Muscle layer of colon (tissue), 2 donors: ENCODE measurements around the gene IL20RA.

ENCODE experiments used
- H3K27ac ChIP-seq: one replicate; pipeline ENCODE4 v1.7.0; 2013; ENCODE audit warnings: low read depth, mild to moderate bottlenecking, low read length, moderate library complexity
- H3K27me3 ChIP-seq, 2 donors: one replicate each; pipeline ENCODE4 v1.7.0; 2013; ENCODE audit warnings: low read length in 2 of 2, mild to moderate bottlenecking in 2 of 2; ENCODE audit not compliant: insufficient read depth in 2 of 2, control insufficient read depth in 1 of 2
- H3K36me3 ChIP-seq: one replicate; pipeline ENCODE4 v1.7.0; 2013; ENCODE audit warnings: mild to moderate bottlenecking, low read length; ENCODE audit not compliant: insufficient read depth
- H3K4me1 ChIP-seq: one replicate; pipeline ENCODE4 v1.7.0; 2013; ENCODE audit warnings: mild to moderate bottlenecking, low read length; ENCODE audit not compliant: insufficient read depth
- H3K4me3 ChIP-seq, 2 donors: one replicate each; pipeline ENCODE4 v1.7.0; 2013; ENCODE audit warnings: low read length in 2 of 2, low read depth in 1 of 2, mild to moderate bottlenecking in 1 of 2, moderate library complexity in 1 of 2
- H3K9ac ChIP-seq: one replicate; pipeline ENCODE4 v1.7.0; 2013; ENCODE audit warnings: low read length
- H3K9me3 ChIP-seq: one replicate; pipeline ENCODE4 v1.7.0; 2013; ENCODE audit warnings: mild to moderate bottlenecking, low read length
- donor health status: abdominal sarcoma.
- donor health status: Adenocarcinoma of cecum.

IL20RA gene

GRCh38 chr6:137019476-137020272, 25.1 kb downstream of the IL20RA start:
- H3K9me3 ChIP-seq = no peaks in the 10 kb centered on the region
- no peak overlapping the region for H3K27ac ChIP-seq
- H3K4me3 ChIP-seq = no peak overlapping the region
- H3K27me3 ChIP-seq = no peaks in the 10 kb centered on the region
- no peak overlapping the region for H3K9ac ChIP-seq
- no peaks in the 10 kb centered on the region for H3K36me3 ChIP-seq
- peaks cover 9% of the 10 kb centered on the region for H3K4me1 ChIP-seq

- H3K4me1 ChIP-seq = peaks cover 9% of the 10 kb centered on the region
- no peak overlapping the region for H3K9ac ChIP-seq
- H3K36me3 ChIP-seq = no peaks in the 10 kb centered on the region
- H3K4me3 ChIP-seq = no peak overlapping the region
- H3K27me3 ChIP-seq = no peaks in the 10 kb centered on the region
- no peak overlapping the region for H3K27ac ChIP-seq
- H3K9me3 ChIP-seq = no peaks in the 10 kb centered on the region
These were observed 27.7 kb downstream of the IL20RA start for GRCh38 chr6:137017081-137017480.

GRCh38 chr6:137016356-137016755, 28.4 kb downstream of the IL20RA start:
- H3K27ac ChIP-seq = no peak overlapping the region

GRCh38 chr6:137015943-137016342, 28.8 kb downstream of the IL20RA start:
- no peaks in the 10 kb centered on the region for H3K9me3 ChIP-seq
- no peaks in the 10 kb centered on the region for H3K36me3 ChIP-seq
- H3K4me1 ChIP-seq = peaks cover 9% of the 10 kb centered on the region
- H3K4me3 ChIP-seq = no peak overlapping the region
- no peak overlapping the region for H3K9ac ChIP-seq
- no peak overlapping the region for H3K27ac ChIP-seq
- no peaks in the 10 kb centered on the region for H3K27me3 ChIP-seq

More at GRCh38 chr6:137016356-137016755, 28.4 kb downstream of the IL20RA start:
- H3K9me3 ChIP-seq = no peaks in the 10 kb centered on the region
- peaks cover 9% of the 10 kb centered on the region for H3K4me1 ChIP-seq
- H3K4me3 ChIP-seq = no peak overlapping the region
- no peak overlapping the region for H3K9ac ChIP-seq
- no peaks in the 10 kb centered on the region for H3K27me3 ChIP-seq
- H3K36me3 ChIP-seq = no peaks in the 10 kb centered on the region

- Histone ChIP-seq H3K27me3 (no peaks in the 10 kb centered on the region), H3K36me3 (no peaks in the 10 kb centered on the region), H3K4me3 (no peak overlapping the region), H3K4me1 (peaks cover 9% of the 10 kb centered on the region), H3K9me3 (no peaks in the 10 kb centered on the region), H3K9ac (no peak overlapping the region), H3K27ac (no peak overlapping the region)
These were observed 30.8 kb downstream of the IL20RA start for GRCh38 chr6:137013738-137014602.

GRCh38 chr6:137013031-137013430, 31.7 kb downstream of the IL20RA start:
- no peaks in the 10 kb centered on the region for H3K27me3 ChIP-seq
- no peaks in the 10 kb centered on the region for H3K9me3 ChIP-seq
- H3K4me3 ChIP-seq = no peak overlapping the region
- H3K9ac ChIP-seq = no peak overlapping the region
- H3K27ac ChIP-seq = no peak overlapping the region
- no peaks in the 10 kb centered on the region for H3K36me3 ChIP-seq
- peaks cover 9% of the 10 kb centered on the region for H3K4me1 ChIP-seq

GRCh38 chr6:137011406-137011805, 33.4 kb downstream of the IL20RA start:
- Histone ChIP-seq H3K4me3 (no peak overlapping the region), H3K27me3 (no peaks in the 10 kb centered on the region), H3K36me3 (no peaks in the 10 kb centered on the region), H3K9ac (no peak overlapping the region), H3K4me1 (peaks cover 6% of the 10 kb centered on the region), H3K9me3 (no peaks in the 10 kb centered on the region), H3K27ac (no peak overlapping the region)

GRCh38 chr6:137010128-137010718, 34.5 kb downstream of the IL20RA start:
- H3K36me3 ChIP-seq = no peaks in the 10 kb centered on the region
- no peaks in the 10 kb centered on the region for H3K27me3 ChIP-seq
- no peaks in the 10 kb centered on the region for H3K4me1 ChIP-seq
- H3K9ac ChIP-seq = no peak overlapping the region
- H3K9me3 ChIP-seq = no peaks in the 10 kb centered on the region
- no peak overlapping the region for H3K27ac ChIP-seq
- H3K4me3 ChIP-seq = no peak overlapping the region

- Histone ChIP-seq H3K36me3 (no peaks in the 10 kb centered on the region), H3K9me3 (no peaks in the 10 kb centered on the region), H3K9ac (no peak overlapping the region)
These were observed 36.6 kb downstream of the IL20RA start for GRCh38 chr6:137008204-137008603.

GRCh38 chr6:137006056-137006455, 38.7 kb downstream of the IL20RA start:
- no peaks in the 10 kb centered on the region for H3K4me1 ChIP-seq
- no peak overlapping the region for H3K4me3 ChIP-seq
- H3K9ac ChIP-seq = no peak overlapping the region
- no peaks in the 10 kb centered on the region for H3K9me3 ChIP-seq
- H3K36me3 ChIP-seq = no peaks in the 10 kb centered on the region
- H3K27me3 ChIP-seq = no peaks in the 10 kb centered on the region
- no peak overlapping the region for H3K27ac ChIP-seq

More at GRCh38 chr6:137008204-137008603, 36.6 kb downstream of the IL20RA start:
- H3K4me1 ChIP-seq = no peaks in the 10 kb centered on the region
- no peaks in the 10 kb centered on the region for H3K27me3 ChIP-seq
- no peak overlapping the region for H3K4me3 ChIP-seq
- H3K27ac ChIP-seq = no peak overlapping the region

GRCh38 chr6:137005073-137005472, 39.7 kb downstream of the IL20RA start:
- Histone ChIP-seq H3K9me3 (no peaks in the 10 kb centered on the region), H3K27me3 (no peaks in the 10 kb centered on the region)

More at GRCh38 chr6:137005073-137005472, 39.7 kb downstream of the IL20RA start:
- H3K27ac ChIP-seq = no peak overlapping the region
- H3K4me3 ChIP-seq = no peak overlapping the region
- no peak overlapping the region for H3K9ac ChIP-seq
- H3K36me3 ChIP-seq = no peaks in the 10 kb centered on the region
- H3K4me1 ChIP-seq = no peaks in the 10 kb centered on the region
